ENCODE data around the gene TMCC1. TPM values are rescaled to one million over a fixed set of nuclear protein-coding genes. Genes with fewer than 3 reads are reported as not detected.
"Not testable (repeated sequence)": the region's sequence is repeated elsewhere in the genome, so short reads cannot be mapped to it uniquely, and the experiment has no call there.

Gene TMCC1
- total and polyA plus RNA-seq, 4 donors: 10.2 to 60.0 (median 11.0) TPM

GRCh38 chr3:129645286-129645685 is 248.2 kb downstream of the TMCC1 start:
- Histone ChIP-seq H3K27ac (ENCODE audit: low read depth in 1 of 2, low read length in 2 of 2) (no peak overlapping the region), H3K4me3 (ENCODE audit: low read depth in 1 of 3, low read length in 3 of 3) (no peak overlapping the region), H3K27me3 (ENCODE audit: control insufficient read depth in 4 of 4, insufficient read depth in 4 of 4, low read length in 3 of 4) (no peaks in the 10 kb centered on the region), H3K36me3 (ENCODE audit: control insufficient read depth in 4 of 4, insufficient read depth in 3 of 4, low read depth in 1 of 4, low read length in 3 of 4) (no peaks in the 10 kb centered on the region), H3K9me3 (ENCODE audit: control insufficient read depth in 4 of 4, low read length in 3 of 4) (no peaks in the 10 kb centered on the region), H3K4me1 (ENCODE audit: control insufficient read depth in 4 of 4, insufficient read depth in 4 of 4, low read length in 3 of 4) (no peaks in the 10 kb centered on the region), H3K9ac (ENCODE audit: low read depth in 1 of 2, low read length in 2 of 2) (no peak overlapping the region)
- no peak for DNase-seq (ENCODE audit: low spot score)
- WGBS: 76% methylated on average over 5 of the region's 5 CpGs
- no peak for TF ChIP-seq NR2F2 (IDR thresholded peaks at IDR 0.05)
- TF ChIP-seq RAD21 (IDR thresholded peaks at IDR 0.05): no peak
- TF ChIP-seq REST (IDR thresholded peaks at IDR 0.05): no peak
- no peak for TF ChIP-seq MAX (IDR thresholded peaks at IDR 0.05)
- TF ChIP-seq HNF4A (conservative IDR thresholded peaks at IDR 0.05): no peak
- no peak for TF ChIP-seq HNF4G (IDR thresholded peaks at IDR 0.05)
- TF ChIP-seq SP1 (IDR thresholded peaks at IDR 0.05): no peak
- TF ChIP-seq EGR1 (IDR thresholded peaks at IDR 0.05; ENCODE audit: low read depth in 2 of 2): no peak

- Histone ChIP-seq H3K9ac (ENCODE audit: low read depth in 1 of 2, low read length in 2 of 2) (no peak overlapping the region), H3K4me3 (ENCODE audit: low read depth in 1 of 3, low read length in 3 of 3) (no peak overlapping the region), H3K27ac (ENCODE audit: low read depth in 1 of 2, low read length in 2 of 2) (no peak overlapping the region), H3K36me3 (ENCODE audit: control insufficient read depth in 4 of 4, insufficient read depth in 3 of 4, low read depth in 1 of 4, low read length in 3 of 4) (no peaks in the 10 kb centered on the region), H3K27me3 (ENCODE audit: control insufficient read depth in 4 of 4, insufficient read depth in 4 of 4, low read length in 3 of 4) (no peaks in the 10 kb centered on the region), H3K9me3 (ENCODE audit: control insufficient read depth in 4 of 4, low read length in 3 of 4) (no peaks in the 10 kb centered on the region), H3K4me1 (ENCODE audit: control insufficient read depth in 4 of 4, insufficient read depth in 4 of 4, low read length in 3 of 4) (no peaks in the 10 kb centered on the region)
- TF ChIP-seq CTCF (IDR thresholded peaks at IDR 0.05; ENCODE audit: low read depth, low read length, missing input control): no peak
- no peak for TF ChIP-seq RXRA (IDR thresholded peaks at IDR 0.05)
- TF ChIP-seq REST (IDR thresholded peaks at IDR 0.05): no peak
- TF ChIP-seq FOXA1 (IDR thresholded peaks at IDR 0.05): no peak
- TF ChIP-seq JUND (IDR thresholded peaks at IDR 0.05): no peak
- no peak for TF ChIP-seq MAX (IDR thresholded peaks at IDR 0.05)
- no peak for TF ChIP-seq HNF4A (conservative IDR thresholded peaks at IDR 0.05)
- TF ChIP-seq GABPA (IDR thresholded peaks at IDR 0.05 in 1 of 2, conservative IDR thresholded peaks at IDR 0.05 in 1 of 2): no peak
- no peak for TF ChIP-seq HNF4G (IDR thresholded peaks at IDR 0.05)
- TF ChIP-seq TAF1 (conservative IDR thresholded peaks at IDR 0.05): no peak
- TF ChIP-seq SP1 (IDR thresholded peaks at IDR 0.05): no peak
- TF ChIP-seq EGR1 (IDR thresholded peaks at IDR 0.05; ENCODE audit: low read depth in 2 of 2): no peak
- TF ChIP-seq YY1 (IDR thresholded peaks at IDR 0.05): no peak
- no peak for TF ChIP-seq ZBTB33 (IDR thresholded peaks at IDR 0.05)
- 94% methylated on average over 3 of the region's 3 CpGs for WGBS
- DNase-seq (ENCODE audit: low spot score): no peak
These were observed 248.7 kb downstream of the TMCC1 start for GRCh38 chr3:129644836-129645235.

- H3K9ac ChIP-seq (ENCODE audit: low read depth in 1 of 2, low read length in 2 of 2); H3K9me3 ChIP-seq (ENCODE audit: control insufficient read depth in 4 of 4, low read length in 3 of 4); H3K27ac ChIP-seq (ENCODE audit: low read depth in 1 of 2, low read length in 2 of 2); DNase-seq (ENCODE audit: low spot score); H3K4me1 ChIP-seq (ENCODE audit: control insufficient read depth in 4 of 4, insufficient read depth in 4 of 4, low read length in 3 of 4); H3K27me3 ChIP-seq (ENCODE audit: control insufficient read depth in 4 of 4, insufficient read depth in 4 of 4, low read length in 3 of 4); H3K4me3 ChIP-seq (ENCODE audit: low read depth in 1 of 3, low read length in 3 of 3); H3K36me3 ChIP-seq (ENCODE audit: control insufficient read depth in 4 of 4, insufficient read depth in 3 of 4, low read depth in 1 of 4, low read length in 3 of 4): not testable (repeated sequence)
- 50% methylated on average over 9 of the region's 10 CpGs for WGBS
These were observed 251.8 kb downstream of the TMCC1 start for GRCh38 chr3:129641567-129642260.

Data from liver (tissue), 9 donors.